ENCODE measurements around the gene CHRNA7. TPM values are rescaled to one million over a fixed set of nuclear protein-coding genes. Genes with fewer than 3 reads are reported as not detected.
A peak's percentile ranks its signal among the peaks of the same experiment; 100 is the strongest.

CHRNA7 gene
- polyA plus RNA-seq, 2 of the 4 experiments (the other 2 are of a cell fraction) = 1.3 to 1.4 TPM

GRCh38 chr15:32060706-32061105, 30.4 kb downstream of the CHRNA7 start (continued):
- TF ChIP-seq ZSCAN20 (CRISPR knock-in tag; IDR thresholded peaks at IDR 0.05) = no peak
- TF ChIP-seq, protein P1, sequence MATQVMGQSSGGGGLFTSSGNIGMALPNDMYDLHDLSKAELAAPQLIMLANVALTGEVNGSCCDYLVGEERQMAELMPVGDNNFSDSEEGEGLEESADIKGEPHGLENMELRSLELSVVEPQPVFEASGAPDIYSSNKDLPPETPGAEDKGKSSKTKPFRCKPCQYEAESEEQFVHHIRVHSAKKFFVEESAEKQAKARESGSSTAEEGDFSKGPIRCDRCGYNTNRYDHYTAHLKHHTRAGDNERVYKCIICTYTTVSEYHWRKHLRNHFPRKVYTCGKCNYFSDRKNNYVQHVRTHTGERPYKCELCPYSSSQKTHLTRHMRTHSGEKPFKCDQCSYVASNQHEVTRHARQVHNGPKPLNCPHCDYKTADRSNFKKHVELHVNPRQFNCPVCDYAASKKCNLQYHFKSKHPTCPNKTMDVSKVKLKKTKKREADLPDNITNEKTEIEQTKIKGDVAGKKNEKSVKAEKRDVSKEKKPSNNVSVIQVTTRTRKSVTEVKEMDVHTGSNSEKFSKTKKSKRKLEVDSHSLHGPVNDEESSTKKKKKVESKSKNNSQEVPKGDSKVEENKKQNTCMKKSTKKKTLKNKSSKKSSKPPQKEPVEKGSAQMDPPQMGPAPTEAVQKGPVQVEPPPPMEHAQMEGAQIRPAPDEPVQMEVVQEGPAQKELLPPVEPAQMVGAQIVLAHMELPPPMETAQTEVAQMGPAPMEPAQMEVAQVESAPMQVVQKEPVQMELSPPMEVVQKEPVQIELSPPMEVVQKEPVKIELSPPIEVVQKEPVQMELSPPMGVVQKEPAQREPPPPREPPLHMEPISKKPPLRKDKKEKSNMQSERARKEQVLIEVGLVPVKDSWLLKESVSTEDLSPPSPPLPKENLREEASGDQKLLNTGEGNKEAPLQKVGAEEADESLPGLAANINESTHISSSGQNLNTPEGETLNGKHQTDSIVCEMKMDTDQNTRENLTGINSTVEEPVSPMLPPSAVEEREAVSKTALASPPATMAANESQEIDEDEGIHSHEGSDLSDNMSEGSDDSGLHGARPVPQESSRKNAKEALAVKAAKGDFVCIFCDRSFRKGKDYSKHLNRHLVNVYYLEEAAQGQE (IDR thresholded peaks at IDR 0.05) = no peak
- TF ChIP-seq ESRRA (IDR thresholded peaks at IDR 0.05; ENCODE audit: borderline replicate concordance, low read length) = no peak
- no peak for TF ChIP-seq NR3C1 (IDR thresholded peaks at IDR 0.05)

GRCh38 chr15:32067115-32067514, 36.8 kb downstream of the CHRNA7 start:
- ATAC-seq = no peak
- peak; percentile 36 for FAIRE-seq
- Histone ChIP-seq H3K9me3 (peaks cover 27% of the 10 kb centered on the region), H3K4me3 (no peak overlapping the region), H3K4me2 (no peak overlapping the region), H3K4me1 (no peaks in the 10 kb centered on the region), H3K27ac (no peak overlapping the region)
- WGBS (ENCODE audit: missing lambda C conversion rate) = 11% methylated on average over 1 of the region's 1 CpG
- CTCF ChIA-PET = interaction anchor here (1.7 kb wide), 1 partner anchor 89 kb away, joined by 5 read pairs; no protein-coding TSS in a partner anchor
- DNase-seq (ENCODE audit: low read depth in 1 of 2, low spot score in 1 of 2) = no peak
- POLR2A ChIA-PET = no interaction called here
- TF ChIP-seq HEYL (CRISPR knock-in tag; IDR thresholded peaks at IDR 0.05) = no peak
- TF ChIP-seq CEBPB (IDR thresholded peaks at IDR 0.05) = no peak
- no peak for TF ChIP-seq CHD2 (IDR thresholded peaks at IDR 0.05; ENCODE audit: low read length, partially characterized antibody)
- no peak for TF ChIP-seq CBX2 (IDR thresholded peaks at IDR 0.05; ENCODE audit: borderline replicate concordance, low read depth)
- no peak for TF ChIP-seq POLR2A (IDR thresholded peaks at IDR 0.05; ENCODE audit: low read length)
- TF ChIP-seq NFE2L2 (conservative IDR thresholded peaks at IDR 0.05; ENCODE audit: low read length) = no peak
- no peak for TF ChIP-seq ZSCAN20 (CRISPR knock-in tag; IDR thresholded peaks at IDR 0.05)
- TF ChIP-seq FOSB (CRISPR knock-in tag; IDR thresholded peaks at IDR 0.05) = no peak
- no peak for TF ChIP-seq MAFK (IDR thresholded peaks at IDR 0.05; ENCODE audit: partially characterized antibody)
- TF ChIP-seq, protein P2, sequence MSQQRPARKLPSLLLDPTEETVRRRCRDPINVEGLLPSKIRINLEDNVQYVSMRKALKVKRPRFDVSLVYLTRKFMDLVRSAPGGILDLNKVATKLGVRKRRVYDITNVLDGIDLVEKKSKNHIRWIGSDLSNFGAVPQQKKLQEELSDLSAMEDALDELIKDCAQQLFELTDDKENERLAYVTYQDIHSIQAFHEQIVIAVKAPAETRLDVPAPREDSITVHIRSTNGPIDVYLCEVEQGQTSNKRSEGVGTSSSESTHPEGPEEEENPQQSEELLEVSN (IDR thresholded peaks at IDR 0.05; ENCODE audit: borderline replicate concordance, low read depth) = no peak
- no peak for TF ChIP-seq BCL3 (IDR thresholded peaks at IDR 0.05)
- TF ChIP-seq ZNF302 (CRISPR knock-in tag; IDR thresholded peaks at IDR 0.05) = no peak
- TF ChIP-seq EHF (CRISPR knock-in tag; IDR thresholded peaks at IDR 0.05) = no peak
- no peak for TF ChIP-seq HDAC2 (IDR thresholded peaks at IDR 0.05)
- TF ChIP-seq CBX8 (IDR thresholded peaks at IDR 0.05) = no peak
- TF ChIP-seq EHMT2 (IDR thresholded peaks at IDR 0.05; ENCODE audit: low read depth) = no peak

DNA sequence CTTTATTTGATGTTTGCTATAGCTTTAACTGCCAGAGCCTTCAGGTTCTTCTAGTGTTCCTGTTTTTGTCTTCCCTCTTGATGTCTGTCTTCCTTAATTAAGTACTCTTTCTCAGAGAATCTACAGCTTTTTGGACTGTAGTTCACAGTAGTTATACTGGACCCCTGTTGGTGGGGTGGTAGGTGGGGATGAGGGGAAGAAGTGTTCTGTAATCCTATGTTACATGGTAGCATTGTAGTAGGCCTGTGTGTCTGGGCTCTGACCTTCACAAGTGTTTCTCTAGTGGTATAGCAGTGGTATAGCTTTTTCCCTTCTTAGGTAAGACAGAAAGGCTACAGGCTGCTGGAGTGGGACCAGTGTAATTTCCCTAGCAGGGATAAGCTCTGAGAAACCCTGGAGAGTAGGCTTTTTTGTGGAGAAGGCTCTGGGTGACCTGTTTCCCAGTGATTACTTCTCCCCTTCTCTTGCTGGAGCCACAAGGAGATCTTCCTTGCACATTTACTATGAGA, 59.6 kb downstream of the CHRNA7 start:
- FAIRE-seq (peak; percentile 7), DNase-seq (ENCODE audit: low read depth in 1 of 2, low spot score in 1 of 2) (no peak), ATAC-seq (no peak)
- Histone ChIP-seq H3K4me3 (no peak overlapping the region), H3K9me3 (no peaks in the 10 kb centered on the region), H3K27ac (no peak overlapping the region), H3K4me1 (no peaks in the 10 kb centered on the region), H3K4me2 (no peak overlapping the region)
- CTCF ChIA-PET = interaction anchor here (1.6 kb wide), 1 partner anchor 19 kb away, joined by 4 read pairs; no protein-coding TSS in a partner anchor
- POLR2A ChIA-PET = no interaction called here
- TF ChIP-seq EP300 (IDR thresholded peaks at IDR 0.05) (no peak), ZFP36 (IDR thresholded peaks at IDR 0.05; ENCODE audit: borderline replicate concordance, partially characterized antibody) (no peak), HOXB13 (CRISPR knock-in tag; IDR thresholded peaks at IDR 0.05; ENCODE audit: low read depth) (no peak), CTCF (IDR thresholded peaks at IDR 0.05) (no peak), BCL3 (IDR thresholded peaks at IDR 0.05) (no peak), POLR2AphosphoS2 (conservative IDR thresholded peaks at IDR 0.05; ENCODE audit: low read length) (no peak)
- TF ChIP-seq, protein P1 (IDR thresholded peaks at IDR 0.05) = no peak
